Body of pancreas (tissue), 4 donors: Measurements from ENCODE around the gene RAB11A. TPM values are rescaled to one million over a fixed set of nuclear protein-coding genes. Genes with fewer than 3 reads are reported as not detected.

Experiments
- ATAC-seq: fragments of 150-250 bp; one replicate; pipeline ENCODE4 v1.9.1; 2016
- DNase-seq, 4 donors: peaks; one replicate each; pipeline ENCODE4 v3.0.0-alpha.2; 2019
- H3K27ac ChIP-seq, 4 donors: fragments of 200-600 bp; sonication (generic); 1 replicate in 3 of 4; 2 replicates in 1 of 4; pipeline versions ENCODE4 v1.5.1 to v1.6.1; 2016 to 2019; ENCODE audit warnings: mild to moderate bottlenecking in 1 of 4, mixed read lengths in 1 of 4, moderate library complexity in 1 of 4
- H3K27me3 ChIP-seq, 2 donors: fragments of 200-600 bp; sonication (generic); one replicate each; pipeline ENCODE4 v1.6.0; 2016; ENCODE audit warnings: mild to moderate bottlenecking in 1 of 2
- H3K36me3 ChIP-seq, 2 donors: fragments of 200-600 bp; sonication (generic); replicated peaks in 1 of 2; 2 replicates each; pipeline ENCODE4 v1.5.1; 2016; ENCODE audit warnings: low read depth in 2 of 2; ENCODE audit not compliant: insufficient read depth in 1 of 2
- H3K4me1 ChIP-seq: fragments of 200-600 bp; sonication (generic); one replicate; pipeline ENCODE4 v1.6.0; 2016
- H3K4me3 ChIP-seq, 2 donors: fragments of 200-600 bp; sonication (generic); 1 replicate in 1 of 2; 2 replicates in 1 of 2; pipeline ENCODE4 v1.5.1; 2016 to 2019
- H3K9me3 ChIP-seq, 3 donors: fragments of 200-600 bp; sonication (generic); 1 replicate in 2 of 3; 2 replicates in 1 of 3; pipeline ENCODE4 v1.5.1; 2016
- CTCF ChIP-seq, 7 experiments: fragments of 450-650 bp in 4 of 7; fragments of 200-600 bp in 3 of 7; sonication (generic) in 3 of 7; IDR thresholded peaks; one replicate each; pipeline ENCODE4 v1.5.1; 2016 to 2019; ENCODE audit warnings: antibody characterized with exemption in 7 of 7
- POLR2A ChIP-seq, 3 donors: fragments of 450-650 bp; IDR thresholded peaks; one replicate each; pipeline ENCODE4 v1.6.1; 2016; ENCODE audit warnings: antibody characterized with exemption in 3 of 3, mild to moderate bottlenecking in 2 of 3
- WGBS, 2 donors: methylation state at CpG; one replicate each; pipeline ENCODE4 v1.1.5; 2017; 5-methylcytosine and 5-hydroxymethylcytosine counted together
- intact Hi-C: fragments of 100-400 bp; cut with DNase I; formaldehyde crosslinking; loops from one replicate; pipeline ENCODE4 v1.15.1; 2023
- total RNA-seq, 2 donors: library from RNA; depleted of rRNA; stranded (reverse); fragments of >200 nt; gene quantifications; one replicate each; pipeline ENCODE4 v1.1.0, GENCODE V29; 2016

RAB11A gene
- total RNA-seq, 2 donors from 2014 or later = 35.3 to 39.4 TPM

- intact Hi-C loops = no loop called here
- TF ChIP-seq POLR2A (IDR thresholded peaks at IDR 0.05) (no peak), CTCF (IDR thresholded peaks at IDR 0.05) (no peak)
- no peaks in the 10 kb centered on the region for H3K27me3 ChIP-seq
- peak; percentile 73 for ATAC-seq
- no peak overlapping the region for H3K4me3 ChIP-seq
- 60 to 78% methylated on average over 1 of the region's 1 CpG for WGBS, 2 donors
- H3K36me3 ChIP-seq = no peaks in the 10 kb centered on the region
- peak overlapping the region; percentile 1 to 59 (median 41) for H3K27ac ChIP-seq
- H3K4me1 ChIP-seq = peaks cover 9% of the 10 kb centered on the region
- H3K9me3 ChIP-seq = no peaks in the 10 kb centered on the region
- no peak for DNase-seq
Measured at GRCh38 chr15:65906396-65906795, 37.1 kb downstream of the RAB11A start.

- DNase-seq (no peak), ATAC-seq (no peak)
- no peak for TF ChIP-seq CTCF (IDR thresholded peaks at IDR 0.05)
- no peak for TF ChIP-seq POLR2A (IDR thresholded peaks at IDR 0.05)
- Histone ChIP-seq H3K27me3 (no peaks in the 10 kb centered on the region), H3K36me3 (no peaks in the 10 kb centered on the region), H3K4me3 (no peak overlapping the region), H3K4me1 (peaks cover 9% of the 10 kb centered on the region), H3K27ac (no peak overlapping the region), H3K9me3 (no peaks in the 10 kb centered on the region)
- WGBS, 2 donors = 95 to 100% methylated on average over 3 of the region's 3 CpGs
- intact Hi-C loops = no loop called here
Measured at GRCh38 chr15:65907661-65908060, 38.4 kb downstream of the RAB11A start.

DNA sequence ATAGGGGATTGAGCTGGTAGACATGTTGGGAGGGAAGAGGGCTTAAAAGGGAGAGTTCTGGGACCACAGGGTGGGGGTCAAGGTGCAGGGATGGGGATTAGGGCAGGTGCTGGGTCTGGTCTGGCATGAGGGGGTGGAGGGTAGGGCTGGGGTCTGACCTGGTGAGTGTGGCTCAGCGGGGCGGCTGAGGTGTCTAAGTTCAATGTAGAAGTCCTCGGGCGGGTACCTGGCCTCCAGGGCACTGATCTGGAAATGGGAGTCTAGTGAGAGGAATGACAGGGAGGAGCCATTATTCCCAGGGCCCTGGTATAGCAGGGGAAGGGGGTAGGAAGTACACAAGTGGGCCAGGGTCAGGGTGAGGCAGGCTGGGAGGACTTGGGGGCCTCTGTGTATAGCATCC is 39.6 kb downstream of the RAB11A start:
- Histone ChIP-seq H3K27ac (no peak overlapping the region), H3K9me3 (no peaks in the 10 kb centered on the region), H3K36me3 (no peaks in the 10 kb centered on the region), H3K4me3 (no peak overlapping the region), H3K27me3 (no peaks in the 10 kb centered on the region), H3K4me1 (peaks cover 9% of the 10 kb centered on the region)
- ATAC-seq = no peak
- 95 to 96% methylated on average over 4 of the region's 4 CpGs for WGBS, 2 donors
- intact Hi-C loops = no loop called here
- TF ChIP-seq POLR2A (IDR thresholded peaks at IDR 0.05) (no peak), CTCF (IDR thresholded peaks at IDR 0.05) (no peak)
- DNase-seq = no peak

DNA sequence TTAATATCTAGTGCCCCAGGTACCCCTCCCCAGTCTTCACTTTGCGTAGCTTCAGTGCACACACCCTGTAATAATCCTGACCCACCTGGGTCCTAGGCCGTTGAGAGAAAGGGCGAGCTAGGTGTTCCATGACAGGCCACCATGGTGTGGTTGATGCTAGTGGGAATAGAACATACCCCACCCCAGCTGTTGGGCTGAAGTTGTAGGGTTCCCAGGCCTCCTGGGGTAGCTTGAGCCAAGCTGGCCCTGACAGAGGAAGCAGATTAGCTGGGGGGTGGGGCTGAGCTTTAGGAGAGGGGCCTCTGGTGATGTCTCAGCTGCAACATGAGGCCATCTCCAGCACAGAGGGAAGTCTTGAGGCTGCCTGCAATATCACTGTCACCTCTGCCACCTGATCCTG is 40.5 kb downstream of the RAB11A start:
- H3K4me1 ChIP-seq = peaks cover 17% of the 10 kb centered on the region
- no peaks in the 10 kb centered on the region for H3K27me3 ChIP-seq
- intact Hi-C loops = no loop called here
- no peaks in the 10 kb centered on the region for H3K36me3 ChIP-seq
- no peak overlapping the region for H3K27ac ChIP-seq
- ATAC-seq = no peak
- TF ChIP-seq CTCF (IDR thresholded peaks at IDR 0.05) = no peak
- no peak for TF ChIP-seq POLR2A (IDR thresholded peaks at IDR 0.05)
- no peak overlapping the region for H3K4me3 ChIP-seq
- H3K9me3 ChIP-seq = no peaks in the 10 kb centered on the region
- 90 to 91% methylated on average over 2 to 3 of the region's 3 CpGs for WGBS, 2 donors
- DNase-seq = no peak

DNA sequence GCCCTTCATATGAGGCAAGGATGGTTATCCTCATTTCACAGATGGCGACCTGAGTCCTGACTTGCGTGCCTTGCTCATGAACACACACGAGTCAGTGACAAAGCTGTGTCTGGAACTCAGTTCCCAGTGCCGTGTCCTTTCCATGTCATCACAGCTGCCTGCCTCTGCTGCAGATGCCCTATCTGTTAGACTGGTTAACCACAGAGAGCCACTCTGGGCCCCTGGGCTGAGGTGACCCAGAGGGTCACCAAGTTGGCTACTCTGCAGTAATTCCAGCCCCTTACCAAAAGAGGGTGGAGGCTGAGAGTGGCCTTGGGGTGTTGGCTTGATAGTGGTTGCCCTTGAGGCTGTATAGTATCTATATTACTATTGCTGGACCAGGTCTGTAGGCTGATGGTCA is 41.0 kb downstream of the RAB11A start:
- TF ChIP-seq POLR2A (IDR thresholded peaks at IDR 0.05) (no peak), CTCF (IDR thresholded peaks at IDR 0.05) (no peak)
- DNase-seq (no peak), ATAC-seq (no peak)
- Histone ChIP-seq H3K4me3 (no peak overlapping the region), H3K36me3 (no peaks in the 10 kb centered on the region), H3K27ac (no peak overlapping the region), H3K27me3 (no peaks in the 10 kb centered on the region), H3K9me3 (no peaks in the 10 kb centered on the region), H3K4me1 (peaks cover 21% of the 10 kb centered on the region)
- intact Hi-C loops = no loop called here
- 88 to 91% methylated on average over 4 of the region's 4 CpGs for WGBS, 2 donors
